ENCODE measurements around the gene DCXR. TPM values are rescaled to one million over a fixed set of nuclear protein-coding genes. Genes with fewer than 3 reads are reported as not detected.

DCXR gene
- total RNA-seq, 1 donor from 2014 or later: 138 TPM

DNA sequence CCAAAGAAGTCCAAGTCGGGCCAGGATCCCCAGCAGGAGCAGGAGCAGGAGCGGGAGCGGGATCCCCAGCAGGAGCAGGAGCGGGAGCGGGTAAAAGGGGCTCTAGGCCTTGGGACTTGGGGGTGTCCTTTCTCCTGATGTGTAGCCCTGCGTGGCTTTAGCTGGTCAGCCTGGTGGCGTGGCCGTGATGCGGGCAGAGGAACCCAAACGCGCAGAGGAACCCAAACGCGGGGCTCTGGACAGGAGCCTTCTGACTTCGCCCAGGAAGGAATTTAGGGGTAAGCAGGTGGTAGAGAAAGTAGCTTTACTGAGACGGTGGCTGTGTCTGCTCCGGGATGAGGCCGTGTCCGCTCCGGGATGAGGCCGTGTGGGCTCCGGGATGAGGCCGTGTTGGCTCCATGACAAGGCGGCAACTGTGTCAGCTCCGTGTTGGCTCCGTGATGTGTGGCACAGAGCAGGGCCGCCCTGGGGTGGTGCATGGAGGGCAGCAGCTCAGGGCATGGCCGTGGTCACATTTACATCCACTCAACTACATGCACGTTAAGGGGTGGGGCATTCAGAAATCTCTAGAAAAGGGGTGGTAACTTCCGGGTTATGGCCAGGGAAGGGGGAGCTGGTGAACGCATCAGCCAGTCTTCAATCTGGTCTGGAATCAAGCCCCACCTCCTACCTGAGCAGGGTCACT lies 40.6 kb downstream of the DCXR start:
- no peak for ATAC-seq

DNA sequence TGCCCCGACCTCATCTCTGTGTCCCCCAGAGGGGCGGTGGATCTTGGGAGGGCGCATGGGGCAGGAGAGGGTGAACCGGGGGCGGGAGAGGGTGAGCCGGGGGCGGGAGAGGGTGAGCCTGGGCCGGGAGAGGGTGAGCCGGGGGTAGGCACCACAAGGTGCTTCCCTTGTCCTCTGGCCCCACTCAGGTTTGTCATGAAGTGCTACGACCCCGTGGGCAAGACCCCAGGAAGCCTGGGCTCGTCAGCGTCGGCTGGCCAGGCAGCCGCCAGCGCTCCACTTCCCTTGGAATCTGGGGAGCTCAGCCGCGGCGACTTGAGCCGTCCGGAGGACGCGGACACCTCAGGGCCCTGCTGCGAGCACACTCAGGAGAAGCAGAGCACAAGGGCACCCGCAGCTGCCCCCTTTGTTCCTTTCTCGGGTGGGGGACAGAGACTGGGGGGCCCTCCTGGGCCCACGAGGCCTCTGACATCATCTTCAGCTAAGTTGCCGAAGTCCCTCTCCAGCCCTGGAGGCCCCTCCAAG lies 41.2 kb downstream of the DCXR start:
- no peak for ATAC-seq

DNA sequence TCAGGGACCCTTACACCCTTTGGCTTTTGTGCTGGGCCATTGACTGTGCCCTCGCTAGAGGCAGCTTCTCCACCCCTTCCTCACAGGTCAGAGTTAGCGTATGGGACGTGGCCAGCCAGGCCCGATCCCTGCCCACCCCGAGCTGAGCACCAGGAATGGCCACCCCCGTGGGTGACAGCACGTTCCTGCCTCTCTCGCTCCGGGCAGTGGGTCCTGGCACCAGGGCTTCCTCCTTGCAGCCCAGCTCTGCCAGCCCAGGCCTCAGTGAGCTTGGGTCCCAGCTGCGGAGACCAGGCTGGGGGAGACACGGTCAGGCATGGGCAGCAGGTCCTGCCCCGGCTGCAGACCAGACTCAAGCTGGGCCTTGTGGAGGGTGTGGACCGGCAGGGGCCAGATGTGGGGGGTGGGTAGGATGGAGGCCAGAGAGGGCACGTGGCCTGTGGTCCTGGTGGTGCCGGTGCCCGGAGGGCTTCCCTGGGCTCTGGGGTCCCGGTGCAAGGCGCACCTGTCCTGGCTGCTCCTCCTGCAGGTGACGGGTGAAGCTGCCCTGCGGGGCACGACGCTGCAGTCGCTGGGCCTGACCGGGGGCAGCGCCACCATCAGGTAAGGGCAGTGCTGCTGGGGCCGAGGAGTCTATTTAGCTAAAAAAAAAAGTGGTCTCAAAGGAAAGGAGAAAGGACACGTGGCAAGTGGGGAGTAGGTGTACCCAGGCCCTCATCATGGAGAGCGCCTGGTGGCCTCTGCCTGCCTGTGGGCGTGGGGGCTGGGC lies 41.9 kb downstream of the DCXR start:
- no peak for ATAC-seq

DNA sequence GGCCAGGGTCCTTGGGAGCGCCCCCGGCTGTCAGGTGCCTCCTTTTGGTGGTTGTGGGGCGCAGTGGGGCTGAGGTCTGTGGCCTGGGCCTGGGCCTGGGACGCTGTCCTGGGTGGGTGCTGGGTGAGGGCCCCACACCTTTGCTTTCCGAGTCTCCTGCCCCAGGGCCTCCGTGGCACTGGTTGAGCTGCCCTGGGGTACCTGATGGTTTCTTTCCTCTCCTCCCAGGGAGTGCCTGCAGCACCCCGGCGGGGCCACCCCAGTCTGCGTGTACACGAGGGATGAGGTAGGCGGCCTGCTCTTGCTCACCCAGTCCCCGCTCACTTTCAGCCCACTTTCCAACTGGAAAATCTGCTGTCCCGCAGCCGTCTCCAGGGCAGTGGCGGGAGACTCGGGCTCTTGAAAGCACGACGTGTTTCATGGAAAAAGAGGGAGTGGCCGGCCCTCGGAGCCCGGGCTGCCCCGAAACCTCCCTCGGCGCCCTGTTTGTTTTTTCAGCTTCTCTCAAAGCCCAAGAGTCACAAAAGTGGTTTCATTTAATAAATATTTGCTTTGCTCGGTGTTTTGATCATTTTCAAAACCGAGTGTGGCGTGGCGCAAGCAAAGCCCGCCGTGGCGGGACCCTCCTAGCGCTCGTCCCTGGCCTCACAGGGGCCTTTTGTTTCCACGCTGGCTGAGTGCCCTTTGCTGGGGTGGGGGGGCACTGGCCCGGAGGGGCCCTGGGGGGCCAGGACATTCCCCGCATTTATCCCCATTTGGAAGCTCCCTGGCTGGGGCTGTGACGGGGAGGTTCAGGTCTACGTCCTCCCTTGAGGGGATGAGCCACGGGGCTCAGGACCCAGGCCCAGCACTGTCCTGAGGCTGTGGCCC lies 42.7 kb downstream of the DCXR start:
- no peak for ATAC-seq

DNA sequence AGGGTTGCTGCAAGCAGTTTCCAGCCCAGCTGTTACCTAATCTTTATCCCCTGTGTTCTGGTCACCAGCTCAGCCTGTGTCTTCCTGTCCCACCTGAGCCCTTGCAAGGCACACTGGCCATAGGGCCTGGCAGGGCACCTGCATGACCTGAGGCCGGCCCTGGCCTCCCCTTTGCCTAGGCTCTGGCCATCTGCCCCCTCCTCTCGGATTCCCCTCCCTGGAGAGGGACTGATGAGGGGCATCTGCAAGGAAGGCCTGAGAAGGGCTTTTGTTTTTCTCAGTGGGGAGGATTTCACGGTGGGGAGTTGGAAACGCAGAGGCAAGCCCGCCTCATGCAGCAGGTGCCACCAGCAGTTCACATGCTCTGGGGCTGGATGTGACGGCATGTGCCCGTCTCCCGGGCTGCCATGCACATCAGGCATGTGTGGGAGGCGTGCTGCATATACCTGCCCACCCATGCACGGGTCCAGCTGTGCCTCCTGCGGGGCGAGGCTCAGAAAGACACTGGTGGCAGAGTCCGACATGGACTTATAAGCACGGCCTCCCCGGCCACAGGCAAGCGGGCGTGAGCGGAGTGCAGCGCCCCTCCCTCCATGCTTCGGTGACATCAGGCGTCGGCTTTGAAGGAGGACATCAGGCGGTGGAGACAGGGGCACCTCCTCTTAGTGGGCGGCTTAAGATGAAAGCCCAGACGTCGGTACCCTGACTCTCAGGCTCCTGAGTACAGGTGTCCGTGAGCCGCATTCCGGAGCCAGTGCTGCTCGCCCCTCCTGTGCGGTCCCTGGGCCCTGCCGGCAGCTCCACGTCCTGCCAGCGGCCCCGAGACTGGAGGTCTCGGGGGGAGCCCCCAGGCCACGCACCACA lies 43.5 kb downstream of the DCXR start:
- ATAC-seq: no peak

DNA sequence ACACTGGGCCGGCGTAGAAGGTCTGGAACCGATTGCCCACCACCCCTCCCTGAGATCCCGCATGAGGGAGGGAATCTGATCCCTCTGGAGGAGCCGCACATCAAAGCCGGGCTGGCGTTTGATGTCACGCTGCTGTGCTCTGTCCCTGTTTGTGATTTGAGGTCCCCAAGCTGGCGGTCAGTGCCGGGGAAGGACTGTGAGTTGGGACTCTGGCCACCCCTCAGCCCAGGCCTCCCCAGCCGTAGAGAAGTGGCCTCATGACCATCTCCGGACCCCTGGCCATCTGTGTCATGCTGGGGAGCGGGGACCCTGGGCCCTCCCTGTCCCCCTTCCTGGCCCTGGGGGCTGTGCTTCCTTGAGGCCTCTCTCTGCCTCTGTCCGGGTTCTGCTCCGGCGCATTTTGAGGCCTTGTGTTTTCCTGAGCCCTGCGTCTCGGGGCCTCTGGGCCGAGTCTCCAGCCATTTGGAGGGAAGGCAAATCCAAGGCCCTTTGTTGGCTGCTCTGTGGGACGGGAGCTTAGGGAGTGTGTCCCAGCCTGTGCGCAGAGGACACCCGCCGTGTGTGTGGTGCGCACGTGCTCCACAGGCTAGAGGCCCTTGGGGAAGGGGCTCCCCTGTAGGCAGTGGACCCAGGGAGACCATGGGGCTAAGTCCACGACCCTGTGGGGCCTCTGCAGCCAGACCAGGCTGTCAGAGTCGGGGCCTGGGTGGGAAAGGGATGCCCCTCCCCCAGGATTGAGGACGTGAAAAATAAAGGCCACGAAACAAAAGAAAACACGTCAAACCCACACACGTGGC lies 45.0 kb downstream of the DCXR start:
- no peak for ATAC-seq

DNA sequence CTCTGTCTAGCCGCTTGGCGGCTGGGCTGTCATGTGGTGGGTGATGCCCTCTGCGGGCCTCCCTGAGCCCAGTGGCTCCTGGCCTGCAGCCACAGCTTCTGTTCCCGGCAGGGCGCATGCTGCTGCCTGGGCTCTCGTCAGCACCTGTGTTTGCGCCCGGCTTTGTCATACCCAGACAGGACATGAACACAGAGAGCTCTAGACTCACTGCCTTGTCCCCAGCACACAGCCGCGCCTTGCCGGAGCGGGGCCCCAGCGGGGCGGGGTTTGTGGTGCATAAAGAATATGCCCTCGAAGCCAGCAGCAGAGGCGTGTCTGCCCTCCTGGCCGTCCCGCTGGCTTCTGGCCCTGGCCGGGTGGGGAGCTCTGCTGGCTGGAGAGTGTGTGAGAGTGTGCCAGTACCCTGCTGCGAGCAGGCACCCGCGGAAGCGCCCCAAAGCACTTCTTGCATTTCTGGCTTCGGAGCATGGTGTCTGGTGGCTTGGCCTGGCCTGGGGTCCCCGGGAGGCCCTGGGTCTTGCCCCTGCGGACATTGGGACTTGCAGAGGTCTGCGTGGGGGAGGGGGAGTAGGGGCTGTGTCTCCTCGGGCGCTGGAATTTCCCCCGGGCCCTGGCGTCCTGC lies 45.7 kb downstream of the DCXR start:
- ATAC-seq: peak; percentile 88

DNA sequence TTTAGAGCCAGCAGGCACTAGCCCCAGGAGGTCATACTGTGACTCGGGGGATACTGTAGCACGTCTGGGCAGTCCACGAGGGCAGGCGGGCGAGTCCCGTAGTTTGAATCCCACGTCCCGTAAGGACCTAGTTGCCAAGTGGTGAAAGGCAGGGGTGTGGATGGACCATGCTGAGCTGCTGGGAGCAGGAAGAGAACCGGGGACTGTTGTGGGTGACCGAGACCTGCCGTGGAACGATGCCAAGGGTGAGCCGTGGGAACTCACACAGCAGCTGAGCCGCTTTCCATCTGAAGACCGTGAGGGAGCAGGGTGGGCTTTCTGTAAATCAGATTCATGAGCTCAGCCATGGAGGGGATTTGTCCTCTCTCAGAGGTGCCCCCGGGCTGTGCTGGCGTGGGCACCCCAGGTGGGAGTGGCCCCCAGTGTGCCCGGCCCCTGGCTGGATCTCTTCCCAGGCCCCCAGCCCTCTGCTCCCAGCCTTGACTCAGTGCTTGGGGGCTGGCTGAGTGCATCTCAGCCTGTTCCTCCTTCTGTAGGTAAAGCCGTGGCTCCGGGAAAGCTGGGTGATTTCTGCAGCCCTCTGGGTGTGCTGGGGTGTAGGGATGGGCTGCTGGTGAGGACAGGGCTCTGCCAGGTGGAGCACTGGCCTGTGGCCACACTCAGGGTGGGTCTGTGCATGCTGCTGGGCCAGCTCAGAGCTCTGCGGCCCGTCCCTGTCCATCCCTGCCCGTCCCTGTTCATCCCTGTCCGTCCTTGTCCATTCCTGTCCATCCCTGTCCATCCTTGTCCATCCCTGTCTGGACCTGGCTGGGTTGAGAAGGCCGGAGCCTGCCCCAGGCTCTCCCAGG lies 46.4 kb downstream of the DCXR start:
- peak; percentile 51 for ATAC-seq

DNA sequence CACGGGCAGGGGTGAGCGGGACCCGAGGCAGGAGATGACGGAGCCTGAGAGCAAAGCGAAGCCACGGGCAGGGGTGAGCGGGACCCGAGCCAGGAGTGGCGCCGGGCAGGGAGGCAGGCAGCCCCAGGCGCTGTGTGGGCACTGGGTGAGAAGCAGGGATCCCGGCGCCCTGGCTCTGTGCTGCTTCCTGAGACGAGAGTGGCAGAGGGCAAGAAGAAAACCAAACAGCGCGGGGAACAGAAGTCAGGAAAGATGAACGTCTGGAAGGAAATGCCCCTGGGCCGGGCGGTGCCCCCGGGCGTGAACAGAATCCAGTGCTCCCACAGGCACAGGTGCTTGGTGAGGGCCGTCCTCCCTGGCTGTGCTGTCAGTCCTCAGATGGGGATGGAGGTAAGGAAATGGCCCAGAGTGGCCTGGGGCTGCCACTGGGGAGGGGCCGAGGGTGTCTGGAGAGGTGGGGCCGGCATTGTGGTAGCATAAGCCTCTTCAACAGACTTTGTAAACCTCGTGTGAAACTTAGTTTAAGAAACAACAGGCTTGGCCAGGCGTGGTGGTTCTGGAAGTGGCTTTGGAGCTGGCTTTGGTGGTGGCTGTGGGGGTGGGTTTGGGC lies 50.2 kb downstream of the DCXR start:
- no peak for ATAC-seq

DNA sequence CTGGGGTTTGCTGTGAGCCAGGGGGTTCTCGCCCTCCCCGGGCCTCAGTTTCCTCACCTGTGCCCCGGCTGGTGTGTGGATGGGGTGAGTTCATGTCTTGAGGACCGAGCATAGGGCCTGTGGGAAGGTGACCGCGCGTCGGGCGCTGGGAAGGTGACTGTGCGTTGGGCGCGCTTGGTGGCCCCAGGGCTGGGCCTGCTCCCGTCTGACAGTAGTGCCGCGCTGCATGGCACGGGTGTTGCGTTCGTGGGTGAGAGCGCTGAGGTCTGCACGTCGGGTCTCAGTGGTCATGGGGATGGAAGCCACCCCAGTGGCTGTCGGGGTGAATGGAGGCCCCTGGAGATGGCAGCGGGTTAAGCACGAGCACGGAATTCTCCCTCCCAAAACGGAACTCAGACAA lies 50.9 kb downstream of the DCXR start:
- ATAC-seq: no peak

Other genes starting within 250 kb of the DCXR start
- gene GCGR, start 233.5 kb downstream of the DCXR start, total RNA-seq: 0.08 TPM
- 18.7 TPM for gene MCRIP1, start 204.4 kb downstream of the DCXR start, total RNA-seq
- 0.24 TPM for gene PPP1R27, start 202.6 kb downstream of the DCXR start, total RNA-seq
- 812 TPM for gene P4HB, start 177.2 kb downstream of the DCXR start, total RNA-seq
- gene ARHGDIA, start 166.4 kb downstream of the DCXR start, total RNA-seq: 300 TPM
- 68.9 TPM for gene ALYREF, start 146.1 kb downstream of the DCXR start, total RNA-seq
- 113 TPM for gene ANAPC11, start 146.0 kb downstream of the DCXR start, total RNA-seq
- 0.24 TPM for gene NPB, start 135.5 kb downstream of the DCXR start, total RNA-seq
- gene PCYT2, start 126.3 kb downstream of the DCXR start, total RNA-seq: 36.7 TPM
- gene SIRT7, start 119.5 kb downstream of the DCXR start, total RNA-seq: 46.2 TPM
- 12.3 TPM for gene MAFG, start 110.0 kb downstream of the DCXR start, total RNA-seq
- 28.9 TPM for gene PYCR1, start 100.4 kb downstream of the DCXR start, total RNA-seq
- gene MYADML2, start 90.5 kb downstream of the DCXR start, total RNA-seq: not detected
- not detected for gene NOTUM, start 76.5 kb downstream of the DCXR start, total RNA-seq
- gene ASPSCR1, start 60.1 kb downstream of the DCXR start, total RNA-seq: 19.0 TPM
- 71.8 TPM for gene CENPX, start 14.8 kb downstream of the DCXR start, total RNA-seq
- 8.4 TPM for gene LRRC45, start 14.4 kb downstream of the DCXR start, total RNA-seq
- 6.2 TPM for gene RAC3, start 6.0 kb downstream of the DCXR start, total RNA-seq
- 21.6 TPM for gene RFNG, start 14.1 kb upstream of the DCXR start, total RNA-seq
- gene GPS1, start 14.2 kb upstream of the DCXR start, total RNA-seq: 59.3 TPM
- gene DUS1L, start 28.1 kb upstream of the DCXR start, total RNA-seq: 78.4 TPM
- gene FASN, start 60.5 kb upstream of the DCXR start, total RNA-seq: 352 TPM
- 23.2 TPM for gene CCDC57, start 175.1 kb upstream of the DCXR start, total RNA-seq
- gene SLC16A3, start 191.3 kb upstream of the DCXR start, total RNA-seq: 50.0 TPM
- gene CSNK1D, start 236.0 kb upstream of the DCXR start, total RNA-seq: 65.7 TPM

Measured in esophagus mucosa (tissue), 1 donor.